SK-N-SH (cell line): Measurements from ENCODE around the gene RNGTT.

Source experiments
- CTCF ChIP-seq: fragments of 200-600 bp; sonication (generic); IDR thresholded peaks from 2 replicates; pipeline ENCODE4 v1.6.1; 2017; ENCODE audit warnings: antibody characterized with exemption, mild to moderate bottlenecking, moderate library complexity
- FOXJ3 ChIP-seq: sonication (generic); formaldehyde crosslinking; IDR thresholded peaks from 2 replicates; pipeline ENCODE4 v1.5.1; 2020; ENCODE audit warnings: mild to moderate bottlenecking, missing genetic modification reagents
- MAX ChIP-seq: IDR thresholded peaks from 2 replicates; pipeline ENCODE4 v1.4.0; 2012; ENCODE audit warnings: low read depth
- POLR2AphosphoS5 ChIP-seq: IDR thresholded peaks from 2 replicates; pipeline ENCODE4 v1.6.1; 2012; ENCODE audit warnings: low read depth, low read length
- RFX5 ChIP-seq: IDR thresholded peaks from 2 replicates; pipeline ENCODE4 v1.6.1; 2012; ENCODE audit warnings: mild to moderate bottlenecking, improper control_type of control experiment, low read length
- TAF1 ChIP-seq: IDR thresholded peaks from 2 replicates; pipeline ENCODE4 v1.6.1; 2012; ENCODE audit warnings: low read depth, mild to moderate bottlenecking, low read length, moderate library complexity, borderline replicate concordance
- USF2 ChIP-seq: fragments of 150-350 bp; IDR thresholded peaks from 2 replicates; pipeline ENCODE4 v1.6.1; 2017; ENCODE audit warnings: antibody characterized with exemption, low read length, low read depth, borderline replicate concordance
- YY1 ChIP-seq: IDR thresholded peaks from 2 replicates; pipeline ENCODE4 v1.4.0; 2012; ENCODE audit warnings: low read depth, mild to moderate bottlenecking

- TF ChIP-seq CTCF (no peak), USF2 (no peak), POLR2AphosphoS5 (no peak), FOXJ3 (CRISPR knock-in tag) (no peak), YY1 (no peak), TAF1 (no peak), RFX5 (no peak), MAX (no peak)
These were observed 45.5 kb upstream of the RNGTT start for GRCh38 chr6:89008815-89009374.
